Measurements from ENCODE around the gene SMAD7. TPM values are rescaled to one million over a fixed set of nuclear protein-coding genes. Genes with fewer than 3 reads are reported as not detected.

Gene SMAD7
- total and polyA plus RNA-seq, 2 experiments from 2014 or later, result 11.8 to 29.8 TPM

- Histone ChIP-seq H3K9me2 (ENCODE audit: insufficient read depth) (no peaks in the 10 kb centered on the region), H4K20me1 (replicated peaks; ENCODE audit: insufficient read depth) (no peaks in the 10 kb centered on the region), H3K4me1 (ENCODE audit: insufficient read depth) (peaks cover 11% of the 10 kb centered on the region), H3K4me2 (no peak overlapping the region), H3K4me3 (no peak overlapping the region), H3K79me2 (replicated peaks; ENCODE audit: insufficient read depth) (no peaks in the 10 kb centered on the region), H3K27ac (ENCODE audit: low read depth) (no peak overlapping the region), H3F3A (replicated peaks; ENCODE audit: low read depth) (no peaks in the 10 kb centered on the region), H3K36me3 (ENCODE audit: insufficient read depth) (no peaks in the 10 kb centered on the region; the same call in 1 of the 2 replicates), H3K27me3 (ENCODE audit: insufficient read depth) (no peaks in the 10 kb centered on the region), H2AFZ (no peak overlapping the region)
- H3K27me3 Mint-ChIP-seq (ENCODE audit: insufficient read depth, low read depth, poor library complexity), result peaks cover 12% of the 10 kb centered on the region
- H3K4me1 Mint-ChIP-seq, result peaks cover 27% of the 10 kb centered on the region
- TF ChIP-seq EZH2phosphoT487 (IDR thresholded peaks at IDR 0.05; ENCODE audit: unreplicated experiment), result no peak
- no peak for TF ChIP-seq STAT1 (IDR thresholded peaks at IDR 0.05; ENCODE audit: unreplicated experiment)
- TF ChIP-seq CTCF (conservative IDR thresholded peaks at IDR 0.05; ENCODE audit: low read depth in 2 of 2), result no peak
- DNase-seq (ENCODE audit: low spot score) (no peak), ATAC-seq (no peak)
- H3K27ac Mint-ChIP-seq, result no peak overlapping the region
- H3K4me3 Mint-ChIP-seq, result no peak overlapping the region
- H3K36me3 Mint-ChIP-seq (ENCODE audit: low read depth), result no peaks in the 10 kb centered on the region; the same call in 2 of the 3 replicates
- H3K9me3 Mint-ChIP-seq, result peaks cover 2% of the 10 kb centered on the region; the same call in 1 of the 3 replicates
These were observed 64.8 kb downstream of the SMAD7 start for GRCh38 chr18:48885924-48886400.

GRCh38 chr18:48885266-48885923 is 65.4 kb downstream of the SMAD7 start:
- Mint-ChIP-seq H3K27me3 (ENCODE audit: insufficient read depth, low read depth, poor library complexity) (peaks cover 12% of the 10 kb centered on the region), H3K9me3 (peaks cover 2% of the 10 kb centered on the region), H3K36me3 (ENCODE audit: low read depth) (no peaks in the 10 kb centered on the region; the same call in 2 of the 3 replicates), H3K4me1 (peaks cover 21% of the 10 kb centered on the region), H3K4me3 (no peak overlapping the region), H3K27ac (no peak overlapping the region)
- ATAC-seq (no peak), DNase-seq (ENCODE audit: low spot score) (no peak)
- Histone ChIP-seq H3K27ac (ENCODE audit: low read depth) (no peak overlapping the region), H3K4me3 (no peak overlapping the region), H2AFZ (no peak overlapping the region), H3K9me2 (ENCODE audit: insufficient read depth) (no peaks in the 10 kb centered on the region), H3K4me1 (ENCODE audit: insufficient read depth) (peaks cover 9% of the 10 kb centered on the region), H3K79me2 (replicated peaks; ENCODE audit: insufficient read depth) (no peaks in the 10 kb centered on the region), H3K4me2 (no peak overlapping the region), H3F3A (replicated peaks; ENCODE audit: low read depth) (no peaks in the 10 kb centered on the region), H3K27me3 (ENCODE audit: insufficient read depth) (no peaks in the 10 kb centered on the region), H4K20me1 (replicated peaks; ENCODE audit: insufficient read depth) (no peaks in the 10 kb centered on the region), H3K36me3 (ENCODE audit: insufficient read depth) (no peaks in the 10 kb centered on the region; the same call in 1 of the 2 replicates)
- TF ChIP-seq EZH2 (IDR thresholded peaks at IDR 0.05; ENCODE audit: low read depth, unreplicated experiment) (no peak), CREB1 (CRISPR knock-in tag; IDR thresholded peaks at IDR 0.05; ENCODE audit: low read depth) (no peak), ETS1 (IDR thresholded peaks at IDR 0.05) (no peak), STAT1 (IDR thresholded peaks at IDR 0.05; ENCODE audit: unreplicated experiment) (no peak), NANOG (IDR thresholded peaks at IDR 0.05; ENCODE audit: borderline replicate concordance) (no peak), ZNF331 (CRISPR knock-in tag; IDR thresholded peaks at IDR 0.05; ENCODE audit: low read depth) (no peak), ZNF114 (CRISPR knock-in tag; IDR thresholded peaks at IDR 0.05) (no peak), CTCF (conservative IDR thresholded peaks at IDR 0.05; ENCODE audit: low read depth in 2 of 2) (no peak), POLR2AphosphoS5 (IDR thresholded peaks at IDR 0.05; ENCODE audit: low read depth) (no peak), REST (IDR thresholded peaks at IDR 0.05; ENCODE audit: unreplicated experiment) (no peak)
